ENCODE results near the gene ZNF92. TPM values are rescaled to one million over a fixed set of nuclear protein-coding genes. Genes with fewer than 3 reads are reported as not detected.
A peak's percentile ranks its signal among the peaks of the same experiment; 100 is the strongest.

The ZNF92 gene
- total RNA-seq, 1 experiment from 2014 or later, result 9.4 TPM

- Histone ChIP-seq H3K9ac (ENCODE audit: low read length) (no peak overlapping the region), H3K4me1 (ENCODE audit: control insufficient read depth in 1 of 2, insufficient read depth in 2 of 2, low read length in 2 of 2) (peaks cover 0 to 24% of the 10 kb centered on the region in 2 experiments; a peak in 2 of 4 replicates), H3K79me2 (ENCODE audit: insufficient read depth, low read length) (no peaks in the 10 kb centered on the region), H3K4me3 (replicated peaks in 1 of 2; ENCODE audit: low read depth in 1 of 2, low read length in 2 of 2) (no peak overlapping the region), H2AFZ (ENCODE audit: low read depth, low read length, poor library complexity, severe bottlenecking) (no peak overlapping the region), H3K9me3 (ENCODE audit: control insufficient read depth in 1 of 2, insufficient read depth in 1 of 2, low read depth in 1 of 2, low read length in 2 of 2) (peaks cover 0 to 4% of the 10 kb centered on the region in 2 experiments; a peak in 1 of 4 replicates), H3K27me3 (ENCODE audit: insufficient read depth, low read length) (no peaks in the 10 kb centered on the region), H3K27ac (ENCODE audit: low read depth, low read length) (no peak overlapping the region), H3K9me2 (ENCODE audit: insufficient read depth) (no peaks in the 10 kb centered on the region), H3K36me3 (ENCODE audit: control insufficient read depth in 1 of 2, insufficient read depth in 2 of 2, low read length in 2 of 2) (no peaks in the 10 kb centered on the region), H3K4me2 (ENCODE audit: low read length) (peak overlapping the region; percentile 29; the same call in 1 of the 2 replicates), H4K20me1 (ENCODE audit: insufficient read depth) (no peaks in the 10 kb centered on the region)
- intact Hi-C loops (cut with micrococcal nuclease), result no loop called here
- RAD21 ChIA-PET (ENCODE audit: low non-redundant PET in 1 of 2, low total read pairs in 2 of 2, uncharacterized antibody in 2 of 2, unreplicated experiment in 2 of 2), result no interaction called here
- POLR2A ChIA-PET, result no interaction called here
- ATAC-seq (no peak), DNase-seq (ENCODE audit: low read depth, low spot score) (no peak)
- TF ChIP-seq, protein P1, sequence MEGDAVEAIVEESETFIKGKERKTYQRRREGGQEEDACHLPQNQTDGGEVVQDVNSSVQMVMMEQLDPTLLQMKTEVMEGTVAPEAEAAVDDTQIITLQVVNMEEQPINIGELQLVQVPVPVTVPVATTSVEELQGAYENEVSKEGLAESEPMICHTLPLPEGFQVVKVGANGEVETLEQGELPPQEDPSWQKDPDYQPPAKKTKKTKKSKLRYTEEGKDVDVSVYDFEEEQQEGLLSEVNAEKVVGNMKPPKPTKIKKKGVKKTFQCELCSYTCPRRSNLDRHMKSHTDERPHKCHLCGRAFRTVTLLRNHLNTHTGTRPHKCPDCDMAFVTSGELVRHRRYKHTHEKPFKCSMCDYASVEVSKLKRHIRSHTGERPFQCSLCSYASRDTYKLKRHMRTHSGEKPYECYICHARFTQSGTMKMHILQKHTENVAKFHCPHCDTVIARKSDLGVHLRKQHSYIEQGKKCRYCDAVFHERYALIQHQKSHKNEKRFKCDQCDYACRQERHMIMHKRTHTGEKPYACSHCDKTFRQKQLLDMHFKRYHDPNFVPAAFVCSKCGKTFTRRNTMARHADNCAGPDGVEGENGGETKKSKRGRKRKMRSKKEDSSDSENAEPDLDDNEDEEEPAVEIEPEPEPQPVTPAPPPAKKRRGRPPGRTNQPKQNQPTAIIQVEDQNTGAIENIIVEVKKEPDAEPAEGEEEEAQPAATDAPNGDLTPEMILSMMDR (IDR thresholded peaks at IDR 0.05 in 2 of 3, conservative IDR thresholded peaks at IDR 0.05 in 1 of 3; ENCODE audit: borderline replicate concordance in 1 of 3, insufficient read depth in 1 of 3, low read depth in 2 of 3, low read length in 2 of 3), result no peak
- peak; percentile 39 for TF ChIP-seq JUND (IDR thresholded peaks at IDR 0.05)
- TF ChIP-seq EZH2phosphoT487 (IDR thresholded peaks at IDR 0.05; ENCODE audit: borderline replicate concordance), result no peak
- TF ChIP-seq SP1 (IDR thresholded peaks at IDR 0.05; ENCODE audit: low read depth), result peak; percentile 36; the same call in 1 of the 2 replicates
- peak; percentile 59 for TF ChIP-seq FOSL1 (IDR thresholded peaks at IDR 0.05; ENCODE audit: low read depth)
- TF ChIP-seq SRF (IDR thresholded peaks at IDR 0.05; ENCODE audit: low read depth), result no peak
- TF ChIP-seq CBX3 (IDR thresholded peaks at IDR 0.05; ENCODE audit: low read depth), result no peak
- no TSS peak for BruUV-seq (replicated peaks)
- CTCF ChIA-PET, result no interaction called here
These were observed 67.4 kb downstream of the ZNF92 start for GRCh38 chr7:65441010-65441409.

- POLR2A ChIA-PET, result no interaction called here
- TF ChIP-seq SIN3A (IDR thresholded peaks at IDR 0.05; ENCODE audit: low read depth) (no peak), RAD21 (IDR thresholded peaks at IDR 0.05; ENCODE audit: low read depth) (no peak), MAX (IDR thresholded peaks at IDR 0.05) (no peak), REST (IDR thresholded peaks at IDR 0.05; ENCODE audit: low read depth) (no peak), CBX3 (IDR thresholded peaks at IDR 0.05; ENCODE audit: low read depth) (no peak), ZFX (IDR thresholded peaks at IDR 0.05) (no peak), TCF7L2 (IDR thresholded peaks at IDR 0.05; ENCODE audit: borderline replicate concordance, extremely low read depth, insufficient read depth, insufficient read length) (no peak), POLR2AphosphoS5 (IDR thresholded peaks at IDR 0.05; ENCODE audit: low read depth, low read length) (no peak)
- TF ChIP-seq, protein P2, sequence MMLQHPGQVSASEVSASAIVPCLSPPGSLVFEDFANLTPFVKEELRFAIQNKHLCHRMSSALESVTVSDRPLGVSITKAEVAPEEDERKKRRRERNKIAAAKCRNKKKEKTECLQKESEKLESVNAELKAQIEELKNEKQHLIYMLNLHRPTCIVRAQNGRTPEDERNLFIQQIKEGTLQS (IDR thresholded peaks at IDR 0.05), result no peak
These were observed 70.7 kb downstream of the ZNF92 start for GRCh38 chr7:65444205-65444842.

More at GRCh38 chr7:65444205-65444842, 70.7 kb downstream of the ZNF92 start:
- Histone ChIP-seq H4K20me1 (ENCODE audit: insufficient read depth) (no peaks in the 10 kb centered on the region), H3K9ac (ENCODE audit: low read length) (no peak overlapping the region), H2AFZ (ENCODE audit: low read depth, low read length, poor library complexity, severe bottlenecking) (no peak overlapping the region), H3K4me3 (replicated peaks in 1 of 2; ENCODE audit: low read depth in 1 of 2, low read length in 2 of 2) (no peak overlapping the region), H3K9me2 (ENCODE audit: insufficient read depth) (no peaks in the 10 kb centered on the region), H3K4me2 (ENCODE audit: low read length) (no peak overlapping the region), H3K9me3 (ENCODE audit: control insufficient read depth in 1 of 2, insufficient read depth in 1 of 2, low read depth in 1 of 2, low read length in 2 of 2) (peaks cover 4% of the 10 kb centered on the region in 2 experiments; a peak in 2 of 4 replicates), H3K36me3 (ENCODE audit: control insufficient read depth in 1 of 2, insufficient read depth in 2 of 2, low read length in 2 of 2) (no peaks in the 10 kb centered on the region), H3K27ac (ENCODE audit: low read depth, low read length) (no peak overlapping the region), H3K4me1 (ENCODE audit: control insufficient read depth in 1 of 2, insufficient read depth in 2 of 2, low read length in 2 of 2) (peaks cover 0 to 12% of the 10 kb centered on the region in 2 experiments; a peak in 2 of 4 replicates), H3K79me2 (ENCODE audit: insufficient read depth, low read length) (no peaks in the 10 kb centered on the region), H3K27me3 (ENCODE audit: insufficient read depth, low read length) (no peaks in the 10 kb centered on the region)
- BruUV-seq (replicated peaks), result no TSS peak
- ATAC-seq, result no peak
- no peak for DNase-seq (ENCODE audit: low read depth, low spot score)
- ChIA-PET RAD21 (ENCODE audit: low non-redundant PET in 1 of 2, low total read pairs in 2 of 2, uncharacterized antibody in 2 of 2, unreplicated experiment in 2 of 2) (no interaction called here), CTCF (no interaction called here)
- intact Hi-C loops (cut with micrococcal nuclease), result no loop called here

Measured in HCT116 (cell line).